Smooth muscle cell of trachea (primary cell): Measurements from ENCODE around the gene UBE2V1. TPM values are rescaled to one million over a fixed set of nuclear protein-coding genes. Genes with fewer than 3 reads are reported as not detected.

Experiments used
- total RNA-seq: library from RNA; depleted of rRNA; stranded (reverse); fragments of >200 nt; gene quantifications from 2 replicates; pipeline ENCODE4 v1.2.1, GENCODE V29; 2014

UBE2V1 gene
- 56.4 and 69.0 TPM in 2 replicates for total RNA-seq

DNA sequence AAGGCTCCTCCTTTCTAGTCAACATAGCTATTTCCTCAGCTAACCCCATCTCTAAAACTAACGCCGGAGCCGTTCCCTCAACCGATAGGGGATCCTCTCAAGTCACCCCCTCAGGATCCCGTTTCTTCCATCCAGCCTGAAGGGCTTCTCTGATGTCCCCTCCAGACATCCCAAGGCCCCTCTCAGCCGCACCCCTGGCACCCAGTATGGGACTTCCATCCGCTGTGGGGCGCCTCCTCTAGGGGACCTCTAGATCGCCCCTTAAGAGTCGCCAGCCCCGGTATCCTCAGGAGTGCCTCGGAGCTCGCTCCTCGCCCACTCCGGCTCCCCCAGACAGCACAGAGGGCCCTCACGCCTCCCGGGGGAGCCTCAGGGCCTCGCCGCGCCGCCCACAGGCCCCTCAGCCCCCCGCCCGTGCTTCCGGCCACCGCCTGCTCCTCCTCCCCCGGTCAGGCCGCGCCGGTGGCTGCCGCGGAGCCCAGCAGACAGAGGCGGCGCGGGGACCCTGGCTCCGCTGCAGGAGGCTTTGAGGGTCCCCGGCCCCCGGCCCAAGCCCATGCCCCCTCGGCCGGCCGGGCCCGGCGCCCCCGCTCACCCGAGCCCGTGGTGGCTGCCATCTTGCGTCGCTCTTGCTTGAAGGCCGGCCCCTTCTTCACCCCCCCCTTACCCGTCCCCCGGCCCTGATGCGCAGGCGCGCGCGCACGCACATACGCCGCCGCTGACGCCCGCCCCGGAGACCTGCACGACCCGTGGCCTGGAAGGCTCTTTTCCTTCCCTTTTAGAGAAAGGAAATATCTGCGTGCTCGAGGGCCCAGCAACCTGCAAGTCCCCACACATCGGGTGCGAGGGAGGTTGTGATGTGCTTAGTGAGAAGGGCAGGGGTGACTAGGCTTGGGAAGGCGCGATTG lies at the start of gene UBE2V1:
Gene UBE2V1 (minus strand): TSS at position 639 of the 908 bp plus-strand sequence. CDS start 22 bp downstream, at position 617.

GRCh38 chr20:50153500-50154377 lies 40.8 kb upstream of the UBE2V1 start, which contains the start of gene PEDS1:
TSS of gene PEDS1 (minus strand) at chr20:50153723. CDS start at chr20:50153637, 86 bp downstream.

Other genes starting within 250 kb of the UBE2V1 start
- 1.9 and 2.0 TPM in 2 replicates for gene SPATA2, start 197.6 kb downstream of the UBE2V1 start, total RNA-seq
- gene RNF114, start 176.8 kb downstream of the UBE2V1 start, total RNA-seq: 123 and 198 TPM in 2 replicates
- 0.29 and 0.83 TPM in 2 replicates for gene SNAI1, start 130.2 kb downstream of the UBE2V1 start, total RNA-seq
- gene PEDS1, start 40.6 kb upstream of the UBE2V1 start, total RNA-seq: 11.3 and 19.8 TPM in 2 replicates
- gene CEBPB, start 77.7 kb upstream of the UBE2V1 start, total RNA-seq: 67.1 and 132 TPM in 2 replicates